Stimulated activated CD4-positive, alpha-beta T cell treated with anti-CD3 and anti-CD28 coated beads, TNF-alpha, amount 100 ng/mL, for 1 hour (primary cell): ENCODE data around the gene DNMT3L.
"Not testable (repeated sequence)": the region's sequence is repeated elsewhere in the genome, so short reads cannot be mapped to it uniquely, and the experiment has no call there.

Experiments used
- DNase-seq, 3 donors: peaks; one replicate each; pipeline ENCODE4 v3.0.0-alpha.2; 2020; ENCODE audit warnings: low read depth in 3 of 3, low spot score in 1 of 3

Gene DNMT3L

GRCh38 chr21:44249204-44250037, 12.3 kb downstream of the DNMT3L start:
- DNase-seq = not testable (repeated sequence)

DNA sequence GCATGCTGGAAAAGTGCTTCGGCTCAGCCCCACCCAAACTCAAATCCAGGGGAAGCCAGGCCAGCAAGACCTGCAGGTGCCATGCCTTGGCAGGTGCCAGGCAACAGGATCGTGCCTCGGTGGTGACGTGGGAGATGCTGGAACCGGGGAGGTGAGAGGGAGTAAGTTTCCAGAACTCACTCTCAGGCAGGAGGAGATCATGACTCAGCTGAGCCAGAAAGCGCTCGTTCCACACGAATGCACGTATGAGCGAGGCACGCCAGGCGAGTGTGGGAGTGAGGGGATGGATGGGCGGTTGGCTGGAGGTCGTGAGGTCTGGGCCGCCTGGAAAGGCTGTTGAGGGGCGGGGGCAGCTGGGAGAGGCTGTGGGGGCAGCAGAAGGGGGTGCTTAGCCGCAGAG, 13.8 kb downstream of the DNMT3L start:
- DNase-seq = not testable (repeated sequence)

GRCh38 chr21:44243980-44244379, 17.7 kb downstream of the DNMT3L start:
- DNase-seq = not testable (repeated sequence)

GRCh38 chr21:44241281-44241680, 20.4 kb downstream of the DNMT3L start:
- DNase-seq = not testable (repeated sequence)

DNA sequence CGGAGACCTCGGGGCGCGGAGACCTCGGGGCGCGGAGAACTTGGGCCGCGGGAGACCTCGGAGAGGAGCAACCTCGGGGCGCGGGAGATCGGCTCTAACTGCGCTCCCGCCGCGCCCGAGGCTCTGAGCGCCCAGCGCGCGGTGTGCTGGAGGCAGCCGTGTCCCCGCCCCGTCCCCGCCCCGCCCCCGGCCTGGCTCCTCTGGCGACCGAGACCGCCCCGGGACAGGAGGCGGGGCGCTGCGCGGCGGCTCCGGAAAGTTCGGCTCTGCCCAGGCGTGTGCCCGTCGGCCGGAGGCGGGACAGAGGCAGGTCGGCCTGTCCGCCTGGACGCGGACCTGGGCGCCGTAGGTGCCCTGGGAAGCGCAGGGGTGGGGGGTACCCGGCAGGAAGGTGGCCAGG, 20.9 kb downstream of the DNMT3L start, which contains the start of gene ICOSLG:
Gene ICOSLG, minus strand, starts transcription at position 102 of the 400 bp plus-strand sequence. CDS start 126 bp downstream, outside the sequence.
- DNase-seq = not testable (repeated sequence)

DNA sequence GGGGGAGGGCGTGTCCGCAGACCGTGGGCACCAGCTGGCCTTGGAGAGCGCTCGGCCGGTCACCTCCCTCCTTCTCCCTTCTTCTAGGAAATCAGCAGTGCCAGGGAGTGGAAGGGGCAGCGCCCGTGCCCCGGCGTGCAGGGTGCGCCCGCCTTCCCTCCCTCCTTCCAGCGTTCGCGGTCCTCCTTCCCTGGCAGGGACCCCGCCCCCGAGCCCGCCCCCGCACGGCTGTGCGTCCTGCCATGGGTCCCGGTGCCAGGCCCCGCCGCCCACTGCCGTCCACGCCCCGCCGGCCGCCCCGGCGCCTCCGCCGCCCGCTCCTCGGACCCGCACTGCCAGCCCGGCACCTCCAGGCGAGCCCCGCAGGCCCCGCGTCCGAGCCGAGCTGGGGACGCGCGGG, 21.3 kb downstream of the DNMT3L start:
- DNase-seq = not testable (repeated sequence)

DNA sequence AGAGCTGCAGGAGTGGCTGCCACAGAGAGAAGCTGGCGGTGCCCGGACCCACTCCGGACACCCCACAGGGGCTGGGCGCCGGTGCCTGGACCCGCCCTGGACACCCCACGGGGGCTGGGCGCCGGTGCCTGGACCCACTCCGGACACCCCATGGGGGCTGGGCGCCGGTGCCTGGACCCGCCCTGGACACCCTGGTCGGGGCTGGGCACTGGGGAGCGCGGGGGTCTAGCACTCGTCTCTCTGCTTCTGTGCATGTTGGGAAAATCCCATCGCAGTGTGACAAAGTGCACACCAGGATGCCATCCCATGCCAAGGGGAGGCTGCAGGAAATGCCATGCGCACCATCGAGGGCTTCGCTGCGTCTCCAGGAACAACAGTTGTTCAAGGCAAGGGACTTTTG, 32.1 kb downstream of the DNMT3L start:
- DNase-seq = not testable (repeated sequence)

- not testable (repeated sequence) for DNase-seq
Measured at GRCh38 chr21:44228109-44228508, 33.6 kb downstream of the DNMT3L start.

DNA sequence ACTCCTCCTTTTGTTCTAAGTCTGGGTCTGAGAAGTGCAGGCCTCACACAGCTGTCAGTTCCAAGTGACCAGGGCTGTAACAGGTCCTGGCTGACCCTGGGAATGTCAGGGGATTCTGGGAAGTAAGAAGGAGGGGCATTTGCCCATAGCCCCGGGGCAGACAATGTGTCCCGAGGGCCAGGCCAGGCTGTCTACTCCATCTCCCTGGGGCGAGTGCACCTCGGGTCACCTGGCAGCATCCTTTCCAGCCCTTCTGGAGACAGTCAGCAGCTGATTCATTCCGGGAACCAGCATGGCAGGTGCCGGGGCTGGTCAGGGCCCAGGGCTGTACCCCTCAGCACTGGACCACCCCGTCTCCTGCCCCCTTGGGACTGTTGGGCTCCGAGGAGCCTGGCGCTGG, 34.1 kb downstream of the DNMT3L start:
- not testable (repeated sequence) for DNase-seq

DNA sequence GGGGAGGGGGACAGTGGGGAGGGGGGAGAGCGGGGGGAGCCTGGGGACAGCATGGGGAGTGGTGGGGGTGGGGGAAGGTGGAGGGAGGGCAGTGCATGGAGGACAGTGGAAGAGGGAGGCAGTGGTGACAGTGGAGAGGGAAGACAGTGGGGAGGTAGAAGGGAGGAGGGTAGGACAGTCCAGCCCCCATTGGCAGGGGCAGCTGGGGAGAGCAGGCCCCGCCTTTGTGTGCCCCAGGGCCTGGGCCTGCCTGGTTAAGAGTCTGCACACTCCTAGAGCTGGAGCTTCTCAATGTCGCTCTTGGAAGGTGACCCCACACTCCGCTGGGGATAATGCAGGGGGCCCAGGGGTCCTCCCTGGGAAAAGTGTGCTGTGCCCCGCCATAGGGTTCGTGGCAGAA, 36.1 kb downstream of the DNMT3L start:
- DNase-seq = not testable (repeated sequence)

- DNase-seq = not testable (repeated sequence)
Measured at GRCh38 chr21:44223334-44223733, 38.4 kb downstream of the DNMT3L start.

DNA sequence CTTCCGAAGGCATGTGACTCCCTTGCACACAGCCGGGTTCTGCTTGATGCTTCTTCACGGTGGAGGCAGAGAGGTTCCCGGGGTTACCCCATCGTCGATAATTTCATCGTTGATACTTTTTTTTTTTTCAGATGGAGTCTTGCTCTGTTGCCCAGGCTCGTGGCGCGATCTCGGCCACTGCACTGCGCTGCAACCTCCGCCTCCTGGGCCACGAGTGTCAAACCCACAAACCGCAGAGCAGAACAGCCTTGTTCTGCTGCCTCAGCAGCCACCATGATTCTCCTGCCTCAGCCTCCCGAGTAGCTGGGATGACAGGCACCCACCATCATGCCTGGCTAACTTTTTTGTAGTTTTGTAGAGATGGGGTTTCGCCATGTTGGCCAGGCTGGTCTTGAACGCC, 41.0 kb downstream of the DNMT3L start:
- not testable (repeated sequence) for DNase-seq

DNA sequence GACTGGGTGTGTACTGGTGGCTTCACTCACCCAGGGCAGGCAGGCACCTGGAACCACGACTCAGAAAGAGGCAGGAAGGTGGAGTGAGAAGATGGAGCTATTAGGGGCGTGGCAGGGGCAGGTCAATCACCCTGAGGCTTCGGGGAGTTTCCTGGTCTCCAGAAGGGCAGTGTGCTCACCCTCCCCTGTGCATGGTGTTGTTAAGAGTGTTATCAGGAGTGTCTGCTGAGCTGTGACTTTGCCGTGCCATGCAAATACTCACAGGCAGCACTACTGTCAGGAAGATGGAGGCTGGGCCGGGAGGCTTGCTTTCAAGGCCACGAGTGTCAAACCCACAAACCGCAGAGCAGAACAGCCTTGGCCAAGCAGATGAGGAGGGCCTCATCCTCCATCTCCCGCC, 43.2 kb downstream of the DNMT3L start:
- not testable (repeated sequence) for DNase-seq

DNA sequence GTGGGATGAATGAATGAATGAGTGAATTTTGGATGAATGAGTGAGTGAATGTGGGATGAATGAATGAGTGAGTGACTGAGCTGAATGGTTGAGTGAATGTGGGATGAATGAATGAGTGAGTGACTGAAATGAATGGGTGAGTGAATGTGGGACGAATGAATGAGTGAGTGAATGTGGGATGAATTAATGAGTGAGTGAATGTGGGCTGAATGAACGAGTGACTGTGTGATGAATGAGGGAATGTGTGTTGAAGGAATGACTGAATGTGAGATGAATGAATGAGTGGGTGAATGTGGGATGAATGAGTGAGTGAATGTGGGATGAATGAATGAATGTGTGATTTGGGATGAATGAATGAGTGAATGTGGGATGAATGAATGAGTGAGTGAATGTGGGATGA, 49.7 kb downstream of the DNMT3L start:
- not testable (repeated sequence) for DNase-seq

- not testable (repeated sequence) for DNase-seq
Measured at GRCh38 chr21:44211574-44211973, 50.1 kb downstream of the DNMT3L start.

GRCh38 chr21:44207860-44208646, 53.6 kb downstream of the DNMT3L start:
- DNase-seq = not testable (repeated sequence)

GRCh38 chr21:44206698-44207676, 54.7 kb downstream of the DNMT3L start:
- not testable (repeated sequence) for DNase-seq

GRCh38 chr21:44206187-44206586, 55.5 kb downstream of the DNMT3L start:
- not testable (repeated sequence) for DNase-seq

DNA sequence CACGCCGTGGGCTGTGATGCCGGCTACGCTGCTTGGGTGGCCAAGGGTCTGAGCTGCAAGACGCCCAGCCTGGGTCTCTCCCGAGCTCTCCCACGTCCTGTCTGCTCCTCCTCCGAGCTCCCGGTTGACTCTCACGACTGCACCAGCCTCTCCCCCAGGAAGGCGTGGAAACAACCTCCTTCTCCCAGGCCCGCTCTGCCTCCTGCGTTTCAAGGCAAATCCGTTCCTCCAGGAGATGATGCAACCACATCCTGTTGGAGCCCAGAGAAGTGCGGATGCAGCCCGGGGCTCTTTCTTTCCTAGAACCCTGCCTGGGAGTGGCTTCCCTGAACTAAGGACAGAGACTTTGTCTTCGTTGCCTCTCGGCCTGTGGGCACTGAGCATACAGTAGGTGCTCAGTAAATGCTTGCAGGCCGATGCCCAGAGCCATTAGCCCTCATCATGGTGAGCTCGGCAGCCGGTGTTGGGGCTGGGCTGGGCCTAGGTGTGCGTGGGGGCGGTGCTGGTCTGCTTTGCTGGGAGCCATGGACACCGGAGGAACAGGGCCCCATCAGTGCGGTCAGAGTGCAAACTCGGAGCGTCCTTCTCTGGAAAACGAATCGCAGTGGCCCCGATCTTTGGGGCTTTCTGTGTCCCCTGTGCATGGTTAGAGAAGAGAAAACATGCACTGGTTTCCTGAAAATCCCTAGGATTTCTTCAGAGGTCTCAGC, 59.0 kb downstream of the DNMT3L start:
- DNase-seq = not testable (repeated sequence)

GRCh38 chr21:44199997-44200396, 61.7 kb downstream of the DNMT3L start:
- not testable (repeated sequence) for DNase-seq
